HG02623 (cell line): ENCODE data around the gene VAV2.

ENCODE experiments used
- ATAC-seq: cut with Tn5 transposase; IDR thresholded peaks from one replicate; pipeline ENCODE4 v1.9.1; 2021; ENCODE audit warnings: moderate library complexity; ENCODE audit not compliant: unreplicated experiment

Gene VAV2

GRCh38 chr9:133982971-133983720, 9.0 kb downstream of the VAV2 start:
- ATAC-seq: no peak

- ATAC-seq: no peak
Observed at GRCh38 chr9:133981958-133982681, 10.0 kb downstream of the VAV2 start.

DNA sequence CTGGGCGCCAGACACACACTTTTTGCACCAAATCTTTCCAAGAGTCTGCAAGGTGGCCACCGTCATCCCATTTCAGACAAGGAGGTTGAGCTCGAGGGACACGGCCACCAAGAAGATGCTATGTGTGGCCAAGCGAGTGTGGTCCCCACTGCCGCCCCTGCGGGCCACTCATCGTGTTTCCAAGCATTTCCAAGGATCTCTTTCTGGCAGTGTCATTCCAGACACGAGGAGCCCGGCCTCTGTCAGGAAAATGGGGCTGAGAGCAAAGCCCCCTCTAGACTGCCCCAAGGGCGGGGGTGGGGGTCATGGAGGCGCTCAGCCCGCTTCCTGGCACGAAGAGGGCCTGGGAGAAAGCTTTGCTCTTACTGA, 10.6 kb downstream of the VAV2 start:
- ATAC-seq: no peak

DNA sequence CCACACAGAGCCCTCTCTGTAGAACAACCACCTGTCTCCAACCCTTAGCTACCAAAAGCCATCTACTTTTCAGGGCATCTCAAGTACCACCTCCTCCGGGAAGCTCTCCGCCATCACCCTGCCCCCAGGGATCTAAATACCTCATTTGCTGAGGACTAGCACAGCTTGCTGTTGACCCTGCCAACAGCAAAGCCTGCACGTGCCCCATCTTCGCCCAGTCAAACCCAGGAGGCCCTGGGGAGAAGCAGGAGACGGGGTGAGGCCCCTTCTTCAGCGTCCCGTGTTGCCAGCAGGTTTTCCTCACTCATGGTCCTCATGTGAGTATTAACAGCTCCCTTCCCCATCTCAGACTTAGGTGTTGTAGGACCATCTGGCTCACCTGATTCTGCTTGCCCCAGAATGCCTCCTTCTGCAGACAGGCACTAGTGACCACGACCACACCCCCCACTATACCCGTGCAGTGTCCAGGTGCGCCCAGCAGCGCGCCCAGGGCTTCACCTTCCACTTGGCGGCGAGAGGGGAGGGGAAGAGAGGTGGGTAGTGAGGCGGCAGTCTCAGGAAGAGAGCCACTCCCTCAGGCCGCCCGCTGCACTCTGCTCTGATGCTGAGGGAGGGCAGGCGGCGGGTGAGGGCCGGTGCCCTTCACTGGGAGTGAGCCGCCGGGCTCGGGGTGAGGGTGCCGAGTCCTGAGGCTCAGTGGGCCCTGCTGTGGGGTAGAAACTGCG, 11.1 kb downstream of the VAV2 start:
- no peak for ATAC-seq

DNA sequence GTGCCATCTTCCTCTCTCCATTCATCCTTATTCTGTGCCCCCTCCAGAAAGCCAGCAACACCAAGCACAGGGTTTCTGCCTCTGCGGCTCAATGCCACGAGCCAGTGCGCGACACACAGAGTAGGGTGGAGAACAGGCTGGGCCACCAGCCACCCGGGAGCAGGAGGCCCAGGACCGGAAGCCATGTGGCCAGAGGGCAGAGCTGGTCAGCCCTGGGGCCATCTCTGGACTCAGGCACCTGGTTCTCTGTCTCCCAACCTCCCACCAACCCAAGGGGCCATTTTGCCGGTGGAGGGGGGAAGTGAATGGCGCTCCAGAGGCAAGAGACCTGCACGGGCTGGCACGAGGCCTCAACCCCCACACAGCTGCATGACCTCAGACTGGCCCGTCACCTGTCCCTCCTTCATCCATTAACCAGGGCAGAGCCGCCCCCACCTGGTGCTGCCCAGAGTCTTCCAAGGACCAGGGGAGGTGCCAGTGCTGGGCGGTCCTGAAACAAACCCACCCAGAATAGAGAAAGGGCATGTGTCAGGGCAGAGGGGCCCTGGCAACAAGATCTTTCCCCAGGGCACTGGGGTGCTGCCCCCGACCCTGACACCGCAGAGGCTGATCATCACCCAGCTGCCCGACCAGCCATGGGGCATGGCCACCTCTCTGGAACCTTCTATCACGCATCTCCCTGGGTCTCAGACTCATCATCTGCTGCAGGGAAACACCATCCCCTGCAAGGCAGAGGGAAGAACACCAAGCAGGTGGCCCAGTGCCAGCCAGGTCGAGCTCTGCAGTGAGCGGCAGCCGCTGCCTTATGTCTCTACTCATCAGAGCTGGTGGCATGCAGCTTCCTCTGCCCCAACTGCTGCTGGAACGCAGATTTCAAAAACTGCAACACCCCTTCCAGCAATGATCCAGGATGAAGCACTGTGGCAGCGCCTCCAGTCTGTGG, 11.9 kb downstream of the VAV2 start:
- no peak for ATAC-seq

- ATAC-seq: no peak
Observed at GRCh38 chr9:133979273-133979920, 12.7 kb downstream of the VAV2 start.

GRCh38 chr9:133978899-133979272, 13.2 kb downstream of the VAV2 start:
- ATAC-seq: no peak

DNA sequence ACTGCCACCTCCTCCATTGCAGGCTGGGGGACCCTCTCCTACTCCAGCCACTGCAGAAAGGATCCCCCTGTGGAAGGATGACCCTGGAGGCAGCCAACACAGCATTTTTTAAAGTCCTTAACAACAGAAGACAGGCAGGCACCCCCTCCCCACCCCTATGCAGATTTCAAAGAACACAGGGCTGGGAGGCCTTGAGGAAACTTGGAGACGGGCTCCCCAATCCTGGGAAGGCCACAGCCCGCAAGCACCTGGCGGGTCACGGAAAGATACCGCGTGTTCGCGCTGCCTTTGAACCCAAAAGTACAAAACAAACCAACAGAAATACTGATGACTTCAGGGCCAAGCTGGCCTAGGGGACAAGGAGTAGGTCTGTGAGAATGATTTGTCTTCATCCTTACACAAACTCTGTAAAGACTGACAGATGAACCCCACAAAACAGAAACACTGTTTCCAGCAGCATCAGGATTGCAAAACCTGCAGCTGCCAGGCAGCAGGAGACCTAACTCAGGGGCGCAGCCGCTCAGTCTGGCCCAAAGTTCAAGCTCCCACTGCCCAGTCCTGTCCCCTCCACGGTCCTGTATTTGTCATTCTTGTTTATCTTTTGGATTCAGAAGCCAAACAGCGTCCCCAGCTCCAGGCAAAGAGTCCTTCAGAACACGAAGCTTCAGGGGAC, 13.8 kb downstream of the VAV2 start:
- no peak for ATAC-seq

DNA sequence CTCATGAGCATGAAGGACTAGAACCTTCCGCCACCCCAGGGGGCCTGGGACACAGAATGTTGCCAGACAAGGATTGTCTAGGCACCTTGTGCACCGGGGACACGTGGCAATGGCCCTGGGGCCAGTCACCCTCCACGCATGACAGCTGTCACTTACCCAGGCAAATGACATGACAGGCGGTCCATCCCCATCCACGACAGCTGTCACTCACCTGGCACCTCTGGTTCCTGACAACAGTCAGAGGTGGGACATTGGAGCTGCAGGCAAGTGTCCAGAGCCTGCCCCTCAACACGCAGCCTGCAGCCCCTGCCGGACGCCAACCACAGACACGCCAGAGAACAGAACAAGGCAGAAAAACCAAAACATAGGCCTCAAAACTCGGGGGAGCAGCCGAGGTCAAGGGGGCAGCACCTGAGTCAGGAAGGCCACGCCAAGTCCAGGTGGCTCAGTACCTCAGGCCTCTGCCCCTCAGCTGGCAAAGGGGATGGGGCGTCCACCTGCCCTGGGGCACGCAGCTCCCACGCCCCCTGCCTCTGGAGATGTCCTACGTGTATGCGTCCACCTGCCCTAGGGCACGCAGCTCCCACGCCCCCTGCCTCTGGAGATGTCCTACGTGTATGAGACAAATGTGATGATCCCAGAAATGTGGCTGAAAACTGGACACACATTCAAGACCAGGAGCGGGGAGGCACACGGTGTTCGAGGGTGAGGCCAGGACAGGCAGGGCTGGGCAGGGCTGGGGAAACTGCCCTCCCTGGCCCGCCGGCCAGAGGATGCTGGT, 14.5 kb downstream of the VAV2 start:
- ATAC-seq: no peak

- ATAC-seq: no peak
Observed at GRCh38 chr9:133976887-133977286, 15.2 kb downstream of the VAV2 start.

GRCh38 chr9:133976191-133976861, 15.8 kb downstream of the VAV2 start:
- no peak for ATAC-seq

DNA sequence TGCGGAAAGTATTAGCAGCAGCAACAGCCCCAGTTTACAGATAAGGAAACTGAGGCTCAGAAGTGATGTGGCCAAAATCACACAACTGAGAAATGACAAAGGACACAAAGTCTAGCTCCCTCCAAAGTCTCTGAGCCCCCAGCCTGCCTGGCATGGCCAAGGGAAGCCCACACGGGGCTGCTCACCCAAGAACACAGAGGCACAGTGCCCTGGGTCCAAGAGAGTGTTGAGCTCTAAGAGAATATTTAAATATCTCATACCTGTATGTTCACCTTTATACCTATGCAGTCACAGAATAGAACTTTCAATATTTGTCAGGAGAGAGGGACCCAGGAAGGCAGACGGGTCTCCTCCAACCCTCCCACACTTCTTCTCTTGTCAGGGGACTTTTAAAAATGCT, 16.6 kb downstream of the VAV2 start:
- no peak for ATAC-seq

DNA sequence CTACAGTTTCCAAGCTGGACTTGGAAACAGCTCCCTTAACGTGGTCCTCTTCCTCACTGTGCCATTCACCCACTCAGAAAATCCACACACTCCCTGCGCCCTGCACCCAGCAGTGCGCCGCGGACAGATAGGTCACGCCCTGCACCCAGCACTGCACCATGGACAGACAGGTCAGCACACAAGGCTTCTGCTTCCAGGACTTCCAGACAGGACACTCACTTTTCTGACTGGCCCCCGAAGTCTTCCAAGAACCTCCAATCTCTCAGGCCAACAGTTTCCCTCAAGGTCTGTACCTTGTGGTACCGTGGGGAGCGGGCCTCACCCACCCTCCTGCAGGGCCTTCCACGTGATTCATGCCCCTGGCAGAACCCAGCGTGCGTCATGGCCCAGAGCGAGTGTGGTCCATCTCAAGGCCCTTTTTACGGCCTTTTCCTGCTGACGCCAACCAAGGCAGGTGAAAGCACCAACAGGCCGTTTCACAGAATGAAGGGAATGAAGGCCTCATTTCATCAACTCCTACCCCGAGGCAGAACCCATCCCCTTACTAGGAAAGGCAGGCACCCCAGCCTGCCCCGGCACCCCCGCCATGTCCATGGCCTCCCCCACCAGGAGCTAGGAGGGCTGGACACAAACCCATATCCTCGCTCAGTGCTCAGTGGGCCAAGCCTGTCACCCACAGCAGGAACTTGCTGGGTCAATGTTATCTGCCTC, 17.3 kb downstream of the VAV2 start:
- ATAC-seq: no peak

GRCh38 chr9:133973791-133974630, 18.1 kb downstream of the VAV2 start:
- ATAC-seq: no peak

GRCh38 chr9:133973111-133973790, 18.9 kb downstream of the VAV2 start:
- ATAC-seq: no peak
